Endothelial cell of umbilical vein (primary cell): Measurements from ENCODE around the gene GRK1.

Experiments used
- CTCF ChIP-seq, 2 donors: IDR thresholded peaks; 1 replicate in 1 of 2; 2 replicates in 1 of 2; pipeline ENCODE4 v1.5.1; 2011; ENCODE audit warnings: low read length in 2 of 2, mild to moderate bottlenecking in 2 of 2, moderate library complexity in 2 of 2, control low read depth in 1 of 2, inconsistent platforms in 1 of 2, low read depth in 1 of 2; ENCODE audit not compliant: insufficient read depth in 1 of 2; ENCODE audit errors: extremely low read depth in 1 of 2
- GATA2 ChIP-seq: IDR thresholded peaks from 2 replicates; pipeline ENCODE4 v1.7.0; 2011; ENCODE audit warnings: low read depth, mild to moderate bottlenecking, moderate library complexity, mixed read lengths, low read length; ENCODE audit not compliant: insufficient read length, insufficient read depth

GRCh38 chr13:113775451-113776145 is 108.6 kb downstream of the GRK1 start:
- TF ChIP-seq GATA2 (no peak), CTCF (IDR thresholded peaks at IDR 0.05; ENCODE audit: extremely low read depth in 1 of 2, insufficient read depth in 1 of 2, low read depth in 1 of 2, low read length in 2 of 2) (no peak)
